ENCODE data around the gene FSIP1. TPM values are rescaled to one million over a fixed set of nuclear protein-coding genes. Genes with fewer than 3 reads are reported as not detected.

Gene FSIP1
- polyA plus RNA-seq, 3 donors: 0.10 to 0.48 (median 0.21) TPM

DNA sequence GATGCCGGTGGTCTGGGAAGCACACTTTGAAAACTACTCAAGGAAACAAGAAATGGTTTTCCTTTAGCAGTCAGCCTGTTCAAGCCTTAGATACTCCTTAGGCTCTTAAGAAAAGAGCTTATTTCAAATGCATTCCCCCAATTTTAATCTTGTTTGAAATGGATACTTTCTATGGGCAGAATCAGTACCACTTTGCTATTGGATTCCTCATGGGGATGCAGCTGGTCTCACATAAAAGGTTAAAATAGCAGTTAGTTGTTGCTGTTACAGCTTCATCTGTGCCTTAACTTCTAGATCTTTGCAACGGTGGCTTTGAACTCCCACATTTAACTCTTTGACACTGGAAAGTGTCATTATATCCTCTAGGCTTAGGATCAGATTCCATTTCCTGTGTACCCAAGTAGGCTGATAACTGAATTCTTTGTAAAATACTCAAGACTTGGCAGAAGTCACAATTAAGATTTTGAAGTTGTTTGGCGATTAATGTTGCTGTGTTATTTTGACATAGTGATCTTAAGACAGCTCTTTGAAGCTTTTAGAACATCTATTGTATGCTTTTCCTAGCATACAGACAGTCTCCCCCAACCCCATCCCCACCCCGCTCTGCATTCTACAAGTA lies 199.6 kb downstream of the FSIP1 start:
- peak overlapping the region; percentile 78 for H3K4me2 ChIP-seq (replicated peaks; ENCODE audit: extremely low read depth, low read length, poor library complexity, severe bottlenecking)
- H3K36me3 ChIP-seq (replicated peaks in 1 of 2; ENCODE audit: control insufficient read depth in 1 of 2, insufficient read depth in 2 of 2, low read length in 2 of 2): peaks cover 13 to 62% of the 10 kb centered on the region in 2 donors
- Mint-ChIP-seq H3K4me1 (peaks cover 42% of the 10 kb centered on the region), H3K9me3 (peaks cover 0 to 5% (median 2%) of the 10 kb centered on the region in 7 donors), H3K36me3 (peaks cover 69 to 74% of the 10 kb centered on the region in 2 donors), H3K27ac (no peak overlapping the region), H3K27me3 (ENCODE audit: low read depth in 3 of 3) (peaks cover 18 to 48% (median 36%) of the 10 kb centered on the region in 3 donors), H3K4me3 (peak overlapping the region; percentile 98)
- H3K9ac ChIP-seq (ENCODE audit: insufficient read depth, low read length, poor library complexity, severe bottlenecking): no peak overlapping the region
- peaks cover 2 to 27% of the 10 kb centered on the region in 2 donors for H3K27me3 ChIP-seq (ENCODE audit: control insufficient read depth in 2 of 2, insufficient read depth in 2 of 2, low read length in 2 of 2)
- intact Hi-C loops (cut with micrococcal nuclease): loop anchor here (5.0 to 10.0 kb wide), 6 partner anchors 172 to 456 kb away; no protein-coding TSS in a partner anchor
- no peak for TF ChIP-seq CTCF (IDR thresholded peaks at IDR 0.05)
- 100% methylated on average over 1 of the region's 4 CpGs for WGBS (ENCODE audit: insufficient coverage)
- no peaks in the 10 kb centered on the region for H3K9me3 ChIP-seq (replicated peaks in 1 of 2; ENCODE audit: control insufficient read depth in 1 of 2, insufficient read depth in 1 of 2, low read length in 2 of 2)
- peaks cover 45% of the 10 kb centered on the region for H4K20me1 ChIP-seq (ENCODE audit: insufficient read depth, low read length)
- H3K4me3 ChIP-seq (replicated peaks in 1 of 3; ENCODE audit: low read depth in 2 of 3, low read length in 3 of 3): peak overlapping the region in 2 of 3 experiments; percentile 3 to 76
- no peak overlapping the region for H2AFZ ChIP-seq (ENCODE audit: insufficient read depth, low read depth, low read length, poor library complexity, severe bottlenecking)
- no peak overlapping the region for H3K27ac ChIP-seq (ENCODE audit: low read depth in 1 of 2, low read length in 2 of 2)
- no peaks in the 10 kb centered on the region for H3K79me2 ChIP-seq (ENCODE audit: insufficient read depth, low read length)
- H3K4me1 ChIP-seq (ENCODE audit: control insufficient read depth in 1 of 2, insufficient read depth in 2 of 2, low read length in 2 of 2): peaks cover 24 to 39% of the 10 kb centered on the region in 2 donors
- DNase-seq: no peak

- H3K4me3 ChIP-seq (replicated peaks in 1 of 3; ENCODE audit: low read depth in 2 of 3, low read length in 3 of 3): peak overlapping the region; percentile 3 to 76 (median 47)
- TF ChIP-seq CTCF (IDR thresholded peaks at IDR 0.05): no peak
- no peak overlapping the region for H2AFZ ChIP-seq (ENCODE audit: insufficient read depth, low read depth, low read length, poor library complexity, severe bottlenecking)
- no peak overlapping the region for H3K9ac ChIP-seq (ENCODE audit: insufficient read depth, low read length, poor library complexity, severe bottlenecking)
- Mint-ChIP-seq H3K36me3 (peaks cover 64 to 68% of the 10 kb centered on the region in 2 donors), H3K27me3 (ENCODE audit: low read depth in 3 of 3) (peaks cover 18 to 49% (median 40%) of the 10 kb centered on the region in 3 donors), H3K4me3 (peak overlapping the region; percentile 98), H3K4me1 (peaks cover 42% of the 10 kb centered on the region), H3K9me3 (peaks cover 0 to 5% (median 2%) of the 10 kb centered on the region in 7 donors), H3K27ac (peak overlapping the region in 2 of 7 donors; percentile 6 to 39)
- no peak for DNase-seq
- H3K27ac ChIP-seq (ENCODE audit: low read depth in 1 of 2, low read length in 2 of 2): no peak overlapping the region
- peaks cover 24 to 39% of the 10 kb centered on the region in 2 donors for H3K4me1 ChIP-seq (ENCODE audit: control insufficient read depth in 1 of 2, insufficient read depth in 2 of 2, low read length in 2 of 2)
- WGBS (ENCODE audit: insufficient coverage): 97% methylated on average over 20 of the region's 20 CpGs
- no peaks in the 10 kb centered on the region for H3K9me3 ChIP-seq (replicated peaks in 1 of 2; ENCODE audit: control insufficient read depth in 1 of 2, insufficient read depth in 1 of 2, low read length in 2 of 2)
- H4K20me1 ChIP-seq (ENCODE audit: insufficient read depth, low read length): peaks cover 44% of the 10 kb centered on the region
- intact Hi-C loops (cut with micrococcal nuclease): loop anchor here (5.0 to 10.0 kb wide), 6 partner anchors 172 to 455 kb away; no protein-coding TSS in a partner anchor
- peaks cover 11 to 55% of the 10 kb centered on the region in 2 donors for H3K36me3 ChIP-seq (replicated peaks in 1 of 2; ENCODE audit: control insufficient read depth in 1 of 2, insufficient read depth in 2 of 2, low read length in 2 of 2)
- H3K4me2 ChIP-seq (replicated peaks; ENCODE audit: extremely low read depth, low read length, poor library complexity, severe bottlenecking): peak overlapping the region; percentile 78
- H3K79me2 ChIP-seq (ENCODE audit: insufficient read depth, low read length): no peaks in the 10 kb centered on the region
- H3K27me3 ChIP-seq (ENCODE audit: control insufficient read depth in 2 of 2, insufficient read depth in 2 of 2, low read length in 2 of 2): peaks cover 2 to 30% of the 10 kb centered on the region in 2 donors
Observed at GRCh38 chr15:39582286-39582976, 200.2 kb downstream of the FSIP1 start.

Data from CD14-positive monocyte (primary cell).